ENCODE measurements around the gene NGB.

DNA sequence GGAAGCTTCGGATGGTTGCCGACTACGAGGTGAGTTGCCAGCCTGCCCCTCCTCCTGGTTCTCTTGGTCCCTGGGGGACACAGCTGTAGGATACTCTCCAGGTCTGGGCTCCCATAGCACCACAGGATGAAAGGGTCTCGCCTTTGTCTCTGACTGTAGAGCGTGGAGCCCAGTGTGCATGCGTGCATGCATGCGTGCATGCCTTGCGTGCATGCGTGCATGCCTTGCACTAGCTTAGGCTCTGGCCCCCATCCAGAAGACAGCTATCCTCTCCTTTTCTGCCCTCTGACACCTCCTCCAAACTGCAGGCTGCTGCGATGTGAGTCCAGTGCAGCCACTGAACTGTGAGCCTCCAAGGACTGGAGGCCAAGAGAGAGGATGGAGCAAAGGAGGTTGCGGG is 19.1 kb downstream of the NGB start:
- no peak for TF ChIP-seq EZH2 (IDR thresholded peaks at IDR 0.05; ENCODE audit: low read length, missing control alignments)
- TF ChIP-seq, protein P1, sequence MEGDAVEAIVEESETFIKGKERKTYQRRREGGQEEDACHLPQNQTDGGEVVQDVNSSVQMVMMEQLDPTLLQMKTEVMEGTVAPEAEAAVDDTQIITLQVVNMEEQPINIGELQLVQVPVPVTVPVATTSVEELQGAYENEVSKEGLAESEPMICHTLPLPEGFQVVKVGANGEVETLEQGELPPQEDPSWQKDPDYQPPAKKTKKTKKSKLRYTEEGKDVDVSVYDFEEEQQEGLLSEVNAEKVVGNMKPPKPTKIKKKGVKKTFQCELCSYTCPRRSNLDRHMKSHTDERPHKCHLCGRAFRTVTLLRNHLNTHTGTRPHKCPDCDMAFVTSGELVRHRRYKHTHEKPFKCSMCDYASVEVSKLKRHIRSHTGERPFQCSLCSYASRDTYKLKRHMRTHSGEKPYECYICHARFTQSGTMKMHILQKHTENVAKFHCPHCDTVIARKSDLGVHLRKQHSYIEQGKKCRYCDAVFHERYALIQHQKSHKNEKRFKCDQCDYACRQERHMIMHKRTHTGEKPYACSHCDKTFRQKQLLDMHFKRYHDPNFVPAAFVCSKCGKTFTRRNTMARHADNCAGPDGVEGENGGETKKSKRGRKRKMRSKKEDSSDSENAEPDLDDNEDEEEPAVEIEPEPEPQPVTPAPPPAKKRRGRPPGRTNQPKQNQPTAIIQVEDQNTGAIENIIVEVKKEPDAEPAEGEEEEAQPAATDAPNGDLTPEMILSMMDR (conservative IDR thresholded peaks at IDR 0.05 in 1 of 2, IDR thresholded peaks at IDR 0.05 in 1 of 2; ENCODE audit: low read depth in 1 of 2, low read length in 2 of 2), result no peak

Data from fibroblast of lung (primary cell).